ENCODE data around the gene PPP3CA.

- TF ChIP-seq CTCF (IDR thresholded peaks at IDR 0.05; ENCODE audit: low read length) (no peak), EZH2 (IDR thresholded peaks at IDR 0.05; ENCODE audit: borderline replicate concordance, low read length) (no peak)
Observed at GRCh38 chr4:101356928-101357327, 9.6 kb upstream of the PPP3CA start.
